Activated T-cell treated with anti-CD3 and anti-CD28 coated beads, Interleukin-2, amount 50 U/mL, for 24 hours (primary cell): ENCODE measurements around the gene SLC27A1.
"Not testable (repeated sequence)": the region's sequence is repeated elsewhere in the genome, so short reads cannot be mapped to it uniquely, and the experiment has no call there.

Experiments
- DNase-seq: peaks from one replicate; pipeline ENCODE4 v3.0.0-alpha.2; 2020
- H3K27ac Mint-ChIP-seq: 2 replicates; pipeline ENCODE4 v1.8.0; 2020; ENCODE audit warnings: mild to moderate bottlenecking, mixed read lengths
- H3K27me3 Mint-ChIP-seq: 2 replicates; pipeline ENCODE4 v1.8.0; 2020; ENCODE audit warnings: mixed read lengths
- H3K36me3 Mint-ChIP-seq: 2 replicates; pipeline ENCODE4 v1.8.0; 2020; ENCODE audit warnings: low read depth, mixed read lengths
- H3K4me1 Mint-ChIP-seq: 2 replicates; pipeline ENCODE4 v1.8.0; 2020; ENCODE audit warnings: low read depth, mixed read lengths
- H3K4me3 Mint-ChIP-seq: 2 replicates; pipeline ENCODE4 v1.8.0; 2020; ENCODE audit warnings: mild to moderate bottlenecking, moderate library complexity, mixed read lengths
- H3K9me3 Mint-ChIP-seq: 2 replicates; pipeline ENCODE4 v1.8.0; 2020; ENCODE audit warnings: mixed read lengths

SLC27A1 gene

GRCh38 chr19:17542042-17542441 lies 71.7 kb downstream of the SLC27A1 start:
- Mint-ChIP-seq H3K36me3 (no peaks in the 10 kb centered on the region), H3K27me3 (peaks cover 9% of the 10 kb centered on the region), H3K4me1 (peaks cover 12% of the 10 kb centered on the region), H3K4me3 (no peak overlapping the region), H3K9me3 (no peaks in the 10 kb centered on the region), H3K27ac (no peak overlapping the region)
- DNase-seq = no peak

GRCh38 chr19:17542793-17543582 lies 72.7 kb downstream of the SLC27A1 start:
- Mint-ChIP-seq H3K4me3 (no peak overlapping the region), H3K9me3 (no peaks in the 10 kb centered on the region), H3K36me3 (no peaks in the 10 kb centered on the region), H3K27me3 (peaks cover 9% of the 10 kb centered on the region), H3K4me1 (peaks cover 12% of the 10 kb centered on the region), H3K27ac (no peak overlapping the region)
- no peak for DNase-seq

- DNase-seq = no peak
- Mint-ChIP-seq H3K27me3 (peaks cover 2% of the 10 kb centered on the region), H3K4me3 (no peak overlapping the region), H3K27ac (no peak overlapping the region), H3K36me3 (no peaks in the 10 kb centered on the region), H3K9me3 (no peaks in the 10 kb centered on the region), H3K4me1 (peaks cover 5% of the 10 kb centered on the region)
These were observed 73.7 kb downstream of the SLC27A1 start for GRCh38 chr19:17543986-17544385.

- peaks cover 2% of the 10 kb centered on the region for H3K27me3 Mint-ChIP-seq
- no peaks in the 10 kb centered on the region for H3K36me3 Mint-ChIP-seq
- H3K9me3 Mint-ChIP-seq = no peaks in the 10 kb centered on the region
- H3K4me1 Mint-ChIP-seq = peaks cover 4% of the 10 kb centered on the region
- no peak overlapping the region for H3K27ac Mint-ChIP-seq
- DNase-seq = no peak
- H3K4me3 Mint-ChIP-seq = no peak overlapping the region
These were observed 74.1 kb downstream of the SLC27A1 start for GRCh38 chr19:17544418-17544817.

GRCh38 chr19:17548145-17548544 lies 77.8 kb downstream of the SLC27A1 start:
- no peak for DNase-seq
- Mint-ChIP-seq H3K36me3 (no peaks in the 10 kb centered on the region), H3K27me3 (no peaks in the 10 kb centered on the region), H3K9me3 (no peaks in the 10 kb centered on the region), H3K4me3 (no peak overlapping the region), H3K4me1 (no peaks in the 10 kb centered on the region), H3K27ac (no peak overlapping the region)

- Mint-ChIP-seq H3K36me3 (no peaks in the 10 kb centered on the region), H3K4me3 (no peak overlapping the region), H3K4me1 (no peaks in the 10 kb centered on the region), H3K27ac (no peak overlapping the region), H3K9me3 (no peaks in the 10 kb centered on the region), H3K27me3 (no peaks in the 10 kb centered on the region)
- DNase-seq = no peak
These were observed 78.9 kb downstream of the SLC27A1 start for GRCh38 chr19:17549085-17549740.

- H3K36me3 Mint-ChIP-seq = no peaks in the 10 kb centered on the region
- H3K4me3 Mint-ChIP-seq = no peak overlapping the region
- H3K9me3 Mint-ChIP-seq = no peaks in the 10 kb centered on the region
- H3K27me3 Mint-ChIP-seq = no peaks in the 10 kb centered on the region
- H3K27ac Mint-ChIP-seq = no peak overlapping the region
- H3K4me1 Mint-ChIP-seq = peaks cover 4% of the 10 kb centered on the region
- DNase-seq = no peak
These were observed 79.8 kb downstream of the SLC27A1 start for GRCh38 chr19:17550076-17550667.

GRCh38 chr19:17552735-17553134 lies 82.4 kb downstream of the SLC27A1 start:
- not testable (repeated sequence) for H3K4me3 Mint-ChIP-seq, H3K27ac Mint-ChIP-seq, H3K27me3 Mint-ChIP-seq, H3K9me3 Mint-ChIP-seq, DNase-seq
- H3K36me3 Mint-ChIP-seq = peaks cover 16% of the 10 kb centered on the region
- H3K4me1 Mint-ChIP-seq = peaks cover 13% of the 10 kb centered on the region

GRCh38 chr19:17553256-17553655 lies 82.9 kb downstream of the SLC27A1 start:
- no peaks in the 10 kb centered on the region for H3K9me3 Mint-ChIP-seq
- H3K27me3 Mint-ChIP-seq = no peaks in the 10 kb centered on the region
- peaks cover 13% of the 10 kb centered on the region for H3K4me1 Mint-ChIP-seq
- H3K4me3 Mint-ChIP-seq = no peak overlapping the region
- peaks cover 16% of the 10 kb centered on the region for H3K36me3 Mint-ChIP-seq
- no peak for DNase-seq
- no peak overlapping the region for H3K27ac Mint-ChIP-seq

- H3K9me3 Mint-ChIP-seq = no peaks in the 10 kb centered on the region
- no peaks in the 10 kb centered on the region for H3K27me3 Mint-ChIP-seq
These were observed 84.7 kb downstream of the SLC27A1 start for GRCh38 chr19:17554968-17555479.

GRCh38 chr19:17555480-17555928 lies 85.2 kb downstream of the SLC27A1 start, which contains the start of gene COLGALT1:
TSS of gene COLGALT1 (plus strand) at chr19:17555649. CDS start at chr19:17555714, 65 bp downstream.
- H3K27ac Mint-ChIP-seq = peak within 1 kb of the TSS; percentile 87
- DNase-seq = peak; percentile 98
- H3K4me3 Mint-ChIP-seq = peak within 1 kb of the TSS; percentile 90
- peaks cover 23% of the 10 kb centered on the region for H3K4me1 Mint-ChIP-seq
- H3K27me3 Mint-ChIP-seq = no peaks in the 10 kb centered on the region
- no peaks in the 10 kb centered on the region for H3K9me3 Mint-ChIP-seq
- H3K36me3 Mint-ChIP-seq = peaks cover 38% of the 10 kb centered on the region

More at GRCh38 chr19:17554968-17555479, 84.7 kb downstream of the SLC27A1 start:
- peaks cover 33% of the 10 kb centered on the region for H3K36me3 Mint-ChIP-seq
- peak overlapping the region; percentile 90 for H3K4me3 Mint-ChIP-seq
- peak overlapping the region; percentile 80 for H3K27ac Mint-ChIP-seq
- DNase-seq = no peak
- H3K4me1 Mint-ChIP-seq = peaks cover 19% of the 10 kb centered on the region
